WTC11 (cell line): ENCODE data around the gene SNX1. TPM values are rescaled to one million over a fixed set of nuclear protein-coding genes. Genes with fewer than 3 reads are reported as not detected.

ENCODE experiments used
- ATF1 ChIP-seq: sonication (generic); formaldehyde crosslinking; IDR thresholded peaks from 2 replicates; pipeline ENCODE4 v1.8.1; 2023; ENCODE audit warnings: mild to moderate bottlenecking, moderate library complexity, missing genetic modification reagents
- CREM ChIP-seq: sonication (generic); formaldehyde crosslinking; IDR thresholded peaks from 2 replicates; pipeline ENCODE4 v1.8.1; 2022; ENCODE audit warnings: mild to moderate bottlenecking, missing genetic modification reagents, moderate library complexity
- FOXK1 ChIP-seq: sonication (generic); formaldehyde crosslinking; IDR thresholded peaks from 2 replicates; pipeline ENCODE4 v1.8.0; 2022; ENCODE audit warnings: mild to moderate bottlenecking, moderate library complexity, missing genetic modification reagents
- GRHL2 ChIP-seq: fragments of 250-450 bp; sonication (Bioruptor Pico); IDR thresholded peaks from 2 replicates; pipeline ENCODE4 v1.8.0; 2022; ENCODE audit warnings: mild to moderate bottlenecking, moderate library complexity; ENCODE audit not compliant: insufficient replicate concordance, severe bottlenecking
- NFE2L1 ChIP-seq: sonication (generic); formaldehyde crosslinking; IDR thresholded peaks from 2 replicates; pipeline ENCODE4 v1.8.1; 2023; ENCODE audit warnings: missing genetic modification reagents
- RELA ChIP-seq: sonication (generic); formaldehyde crosslinking; IDR thresholded peaks from 2 replicates; pipeline ENCODE4 v1.8.1; 2022; ENCODE audit warnings: missing genetic modification reagents, mild to moderate bottlenecking, borderline replicate concordance
- SMAD3 ChIP-seq: sonication (generic); formaldehyde crosslinking; IDR thresholded peaks from 2 replicates; pipeline ENCODE4 v1.8.0; 2022; ENCODE audit warnings: missing genetic modification reagents, mild to moderate bottlenecking, borderline replicate concordance
- SOX15 ChIP-seq: fragments of 250-450 bp; sonication (Bioruptor Pico); IDR thresholded peaks from 2 replicates; pipeline ENCODE4 v1.9.0; 2021; ENCODE audit warnings: mild to moderate bottlenecking
- SP1 ChIP-seq: sonication (generic); formaldehyde crosslinking; conservative IDR thresholded peaks from 2 replicates; pipeline ENCODE4 v1.8.1; 2022; ENCODE audit warnings: missing genetic modification reagents
- TP53 ChIP-seq: sonication (generic); formaldehyde crosslinking; IDR thresholded peaks from 2 replicates; pipeline ENCODE4 v1.8.1; 2023; ENCODE audit warnings: mild to moderate bottlenecking, missing genetic modification reagents
- ZBTB21 ChIP-seq: sonication (generic); formaldehyde crosslinking; IDR thresholded peaks from 2 replicates; pipeline ENCODE4 v1.8.1; 2023; ENCODE audit warnings: mild to moderate bottlenecking, missing genetic modification reagents, borderline replicate concordance
- ZNF121 ChIP-seq: sonication (generic); formaldehyde crosslinking; IDR thresholded peaks from 2 replicates; pipeline ENCODE4 v1.8.0; 2023; ENCODE audit warnings: missing genetic modification reagents
- ZNF138 ChIP-seq: sonication (generic); formaldehyde crosslinking; conservative IDR thresholded peaks from 2 replicates; pipeline ENCODE4 v1.8.1; 2022; ENCODE audit warnings: mild to moderate bottlenecking, moderate library complexity, missing genetic modification reagents
- ZNF263 ChIP-seq: sonication (generic); formaldehyde crosslinking; IDR thresholded peaks from 2 replicates; pipeline ENCODE4 v1.8.1; 2022; ENCODE audit warnings: low read depth, mild to moderate bottlenecking, moderate library complexity, missing genetic modification reagents
- ZNF671 ChIP-seq: fragments of 250-450 bp; sonication (Bioruptor Pico); IDR thresholded peaks from 2 replicates; pipeline ENCODE4 v1.8.0; 2021; ENCODE audit warnings: mild to moderate bottlenecking
- total RNA-seq: library from RNA; stranded (reverse); gene quantifications from 3 replicates; pipeline ENCODE4 v1.2.3, GENCODE V29; 2021
- TF ChIP-seq, protein P1 (sequence below): sonication (generic); formaldehyde crosslinking; IDR thresholded peaks from 2 replicates; pipeline ENCODE4 v1.8.0; 2023; ENCODE audit warnings: missing genetic modification reagents, mild to moderate bottlenecking, borderline replicate concordance
- TF ChIP-seq, protein P2 (sequence below): sonication (generic); formaldehyde crosslinking; IDR thresholded peaks from 2 replicates; pipeline ENCODE4 v1.8.1; 2022; ENCODE audit warnings: mild to moderate bottlenecking, moderate library complexity, missing genetic modification reagents
- TF ChIP-seq, protein P3 (sequence below): sonication (generic); formaldehyde crosslinking; IDR thresholded peaks from 2 replicates; pipeline ENCODE4 v1.8.0; 2022; ENCODE audit warnings: mild to moderate bottlenecking, missing genetic modification reagents
- TF ChIP-seq, protein P4 (sequence below): fragments of 200-600 bp; IDR thresholded peaks from 2 replicates; pipeline ENCODE4 v1.8.0; 2022; ENCODE audit warnings: antibody characterized with exemption
- TF ChIP-seq, protein P5 (sequence below): fragments of 250-450 bp; sonication (Bioruptor Pico); IDR thresholded peaks from 2 replicates; pipeline ENCODE4 v1.9.0; 2021; ENCODE audit warnings: mild to moderate bottlenecking
- TF ChIP-seq, protein P6 (sequence below): sonication (generic); formaldehyde crosslinking; IDR thresholded peaks from 2 replicates; pipeline ENCODE4 v1.8.0; 2022; ENCODE audit warnings: mild to moderate bottlenecking, missing genetic modification reagents
- TF ChIP-seq, protein P7 (sequence below): fragments of 250-450 bp; sonication (Bioruptor Pico); IDR thresholded peaks from 2 replicates; pipeline ENCODE4 v1.9.0; 2021; ENCODE audit warnings: moderate library complexity, mild to moderate bottlenecking, inconsistent platforms, borderline replicate concordance
- TF ChIP-seq, protein P8 (sequence below): fragments of 250-450 bp; sonication (Bioruptor Pico); conservative IDR thresholded peaks from 2 replicates; pipeline ENCODE4 v1.9.0; 2021; ENCODE audit warnings: mild to moderate bottlenecking
- TF ChIP-seq, protein P9 (sequence below): sonication (generic); formaldehyde crosslinking; IDR thresholded peaks from 2 replicates; pipeline ENCODE4 v1.8.1; 2023; ENCODE audit warnings: mild to moderate bottlenecking, missing genetic modification reagents

The SNX1 gene
- total RNA-seq, 1 experiment from 2014 or later = 65.7 TPM

DNA sequence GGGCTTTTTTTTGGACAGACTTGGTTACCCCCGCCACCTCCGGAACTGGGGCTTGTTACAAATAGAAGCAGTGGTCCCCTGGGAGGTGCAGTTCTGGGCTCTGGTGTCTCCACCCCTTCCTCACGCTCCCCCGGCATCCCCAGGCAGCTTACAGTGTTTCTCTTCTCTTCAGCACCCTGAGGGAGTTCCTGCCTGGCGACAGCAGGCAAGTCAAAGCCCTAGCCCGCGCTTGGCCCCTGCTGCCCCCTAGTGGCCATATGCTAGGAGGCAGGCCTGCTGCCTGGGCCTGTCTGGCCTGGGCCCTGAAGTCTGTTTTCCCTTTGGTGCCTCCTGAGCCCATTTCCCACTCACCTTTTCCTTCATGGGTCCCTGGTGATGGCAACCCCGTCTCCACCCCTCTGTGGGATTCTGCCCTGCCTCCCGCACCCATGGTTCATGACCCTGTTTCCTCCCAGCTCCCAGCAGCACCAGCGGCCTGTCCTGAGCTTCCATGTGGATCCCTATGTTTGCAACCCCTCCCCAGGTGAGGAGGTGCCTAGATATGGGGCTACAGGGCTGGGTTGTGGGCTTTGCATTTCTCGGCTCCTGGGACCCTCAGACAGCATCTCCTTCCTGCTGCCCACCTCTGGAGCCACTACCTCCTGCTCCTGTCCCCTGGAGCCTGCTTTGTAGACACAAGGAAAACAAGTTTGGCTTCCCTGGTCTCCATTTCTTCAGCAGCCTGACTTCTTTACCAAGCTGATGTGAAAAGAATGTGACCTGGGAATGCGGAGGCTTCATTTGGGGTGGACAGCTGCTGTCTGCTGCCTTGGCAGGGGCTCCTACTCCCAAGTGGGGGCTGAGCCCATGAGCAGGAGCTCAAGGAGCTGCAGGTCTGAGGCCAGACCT is 57.9 kb downstream of the SNX1 start (continued):
- TF ChIP-seq, protein P1, sequence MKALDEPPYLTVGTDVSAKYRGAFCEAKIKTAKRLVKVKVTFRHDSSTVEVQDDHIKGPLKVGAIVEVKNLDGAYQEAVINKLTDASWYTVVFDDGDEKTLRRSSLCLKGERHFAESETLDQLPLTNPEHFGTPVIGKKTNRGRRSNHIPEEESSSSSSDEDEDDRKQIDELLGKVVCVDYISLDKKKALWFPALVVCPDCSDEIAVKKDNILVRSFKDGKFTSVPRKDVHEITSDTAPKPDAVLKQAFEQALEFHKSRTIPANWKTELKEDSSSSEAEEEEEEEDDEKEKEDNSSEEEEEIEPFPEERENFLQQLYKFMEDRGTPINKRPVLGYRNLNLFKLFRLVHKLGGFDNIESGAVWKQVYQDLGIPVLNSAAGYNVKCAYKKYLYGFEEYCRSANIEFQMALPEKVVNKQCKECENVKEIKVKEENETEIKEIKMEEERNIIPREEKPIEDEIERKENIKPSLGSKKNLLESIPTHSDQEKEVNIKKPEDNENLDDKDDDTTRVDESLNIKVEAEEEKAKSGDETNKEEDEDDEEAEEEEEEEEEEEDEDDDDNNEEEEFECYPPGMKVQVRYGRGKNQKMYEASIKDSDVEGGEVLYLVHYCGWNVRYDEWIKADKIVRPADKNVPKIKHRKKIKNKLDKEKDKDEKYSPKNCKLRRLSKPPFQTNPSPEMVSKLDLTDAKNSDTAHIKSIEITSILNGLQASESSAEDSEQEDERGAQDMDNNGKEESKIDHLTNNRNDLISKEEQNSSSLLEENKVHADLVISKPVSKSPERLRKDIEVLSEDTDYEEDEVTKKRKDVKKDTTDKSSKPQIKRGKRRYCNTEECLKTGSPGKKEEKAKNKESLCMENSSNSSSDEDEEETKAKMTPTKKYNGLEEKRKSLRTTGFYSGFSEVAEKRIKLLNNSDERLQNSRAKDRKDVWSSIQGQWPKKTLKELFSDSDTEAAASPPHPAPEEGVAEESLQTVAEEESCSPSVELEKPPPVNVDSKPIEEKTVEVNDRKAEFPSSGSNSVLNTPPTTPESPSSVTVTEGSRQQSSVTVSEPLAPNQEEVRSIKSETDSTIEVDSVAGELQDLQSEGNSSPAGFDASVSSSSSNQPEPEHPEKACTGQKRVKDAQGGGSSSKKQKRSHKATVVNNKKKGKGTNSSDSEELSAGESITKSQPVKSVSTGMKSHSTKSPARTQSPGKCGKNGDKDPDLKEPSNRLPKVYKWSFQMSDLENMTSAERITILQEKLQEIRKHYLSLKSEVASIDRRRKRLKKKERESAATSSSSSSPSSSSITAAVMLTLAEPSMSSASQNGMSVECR (CRISPR knock-in tag) = no peak
- TF ChIP-seq TP53 (CRISPR knock-in tag) (no peak), SOX15 (CRISPR knock-in tag) (no peak), NFE2L1 (CRISPR knock-in tag) (no peak), SMAD3 (CRISPR knock-in tag) (peak; percentile 40; the same call in 1 of the 2 replicates), GRHL2 (CRISPR knock-in tag) (no peak), SP1 (no peak), CREM (CRISPR knock-in tag) (no peak), FOXK1 (CRISPR knock-in tag) (0 out of 2 replicates have a peak, but pooled peaks have one; percentile 32), ZNF121 (CRISPR knock-in tag) (peak; percentile 86; the same call in 1 of the 2 replicates), ZNF138 (CRISPR knock-in tag) (no peak), ATF1 (no peak), ZBTB21 (CRISPR knock-in tag) (no peak), ZNF263 (CRISPR knock-in tag) (no peak), RELA (no peak), ZNF671 (CRISPR knock-in tag) (0 out of 2 replicates have a peak, but pooled peaks have one; percentile 44)
- TF ChIP-seq, protein P2, sequence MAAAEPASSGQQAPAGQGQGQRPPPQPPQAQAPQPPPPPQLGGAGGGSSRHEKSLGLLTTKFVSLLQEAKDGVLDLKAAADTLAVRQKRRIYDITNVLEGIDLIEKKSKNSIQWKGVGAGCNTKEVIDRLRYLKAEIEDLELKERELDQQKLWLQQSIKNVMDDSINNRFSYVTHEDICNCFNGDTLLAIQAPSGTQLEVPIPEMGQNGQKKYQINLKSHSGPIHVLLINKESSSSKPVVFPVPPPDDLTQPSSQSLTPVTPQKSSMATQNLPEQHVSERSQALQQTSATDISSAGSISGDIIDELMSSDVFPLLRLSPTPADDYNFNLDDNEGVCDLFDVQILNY (CRISPR knock-in tag) = peak; percentile 29; the same call in 1 of the 2 replicates
- TF ChIP-seq, protein P3, sequence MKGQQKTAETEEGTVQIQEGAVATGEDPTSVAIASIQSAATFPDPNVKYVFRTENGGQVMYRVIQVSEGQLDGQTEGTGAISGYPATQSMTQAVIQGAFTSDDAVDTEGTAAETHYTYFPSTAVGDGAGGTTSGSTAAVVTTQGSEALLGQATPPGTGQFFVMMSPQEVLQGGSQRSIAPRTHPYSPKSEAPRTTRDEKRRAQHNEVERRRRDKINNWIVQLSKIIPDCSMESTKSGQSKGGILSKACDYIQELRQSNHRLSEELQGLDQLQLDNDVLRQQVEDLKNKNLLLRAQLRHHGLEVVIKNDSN (CRISPR knock-in tag) = no peak
- TF ChIP-seq, protein P4, sequence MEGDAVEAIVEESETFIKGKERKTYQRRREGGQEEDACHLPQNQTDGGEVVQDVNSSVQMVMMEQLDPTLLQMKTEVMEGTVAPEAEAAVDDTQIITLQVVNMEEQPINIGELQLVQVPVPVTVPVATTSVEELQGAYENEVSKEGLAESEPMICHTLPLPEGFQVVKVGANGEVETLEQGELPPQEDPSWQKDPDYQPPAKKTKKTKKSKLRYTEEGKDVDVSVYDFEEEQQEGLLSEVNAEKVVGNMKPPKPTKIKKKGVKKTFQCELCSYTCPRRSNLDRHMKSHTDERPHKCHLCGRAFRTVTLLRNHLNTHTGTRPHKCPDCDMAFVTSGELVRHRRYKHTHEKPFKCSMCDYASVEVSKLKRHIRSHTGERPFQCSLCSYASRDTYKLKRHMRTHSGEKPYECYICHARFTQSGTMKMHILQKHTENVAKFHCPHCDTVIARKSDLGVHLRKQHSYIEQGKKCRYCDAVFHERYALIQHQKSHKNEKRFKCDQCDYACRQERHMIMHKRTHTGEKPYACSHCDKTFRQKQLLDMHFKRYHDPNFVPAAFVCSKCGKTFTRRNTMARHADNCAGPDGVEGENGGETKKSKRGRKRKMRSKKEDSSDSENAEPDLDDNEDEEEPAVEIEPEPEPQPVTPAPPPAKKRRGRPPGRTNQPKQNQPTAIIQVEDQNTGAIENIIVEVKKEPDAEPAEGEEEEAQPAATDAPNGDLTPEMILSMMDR = peak; percentile 96
- TF ChIP-seq, protein P5, sequence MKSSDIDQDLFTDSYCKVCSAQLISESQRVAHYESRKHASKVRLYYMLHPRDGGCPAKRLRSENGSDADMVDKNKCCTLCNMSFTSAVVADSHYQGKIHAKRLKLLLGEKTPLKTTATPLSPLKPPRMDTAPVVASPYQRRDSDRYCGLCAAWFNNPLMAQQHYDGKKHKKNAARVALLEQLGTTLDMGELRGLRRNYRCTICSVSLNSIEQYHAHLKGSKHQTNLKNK = no peak
- TF ChIP-seq, protein P6, sequence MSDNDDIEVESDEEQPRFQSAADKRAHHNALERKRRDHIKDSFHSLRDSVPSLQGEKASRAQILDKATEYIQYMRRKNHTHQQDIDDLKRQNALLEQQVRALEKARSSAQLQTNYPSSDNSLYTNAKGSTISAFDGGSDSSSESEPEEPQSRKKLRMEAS = peak; percentile 16; the same call in 1 of the 2 replicates
- TF ChIP-seq, protein P7, sequence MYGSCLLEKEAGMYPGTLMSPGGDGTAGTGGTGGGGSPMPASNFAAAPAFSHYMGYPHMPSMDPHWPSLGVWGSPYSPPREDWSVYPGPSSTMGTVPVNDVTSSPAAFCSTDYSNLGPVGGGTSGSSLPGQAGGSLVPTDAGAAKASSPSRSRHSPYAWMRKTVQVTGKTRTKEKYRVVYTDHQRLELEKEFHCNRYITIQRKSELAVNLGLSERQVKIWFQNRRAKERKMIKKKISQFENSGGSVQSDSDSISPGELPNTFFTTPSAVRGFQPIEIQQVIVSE = no peak; the same call in 1 of the 2 replicates
- TF ChIP-seq, protein P8, sequence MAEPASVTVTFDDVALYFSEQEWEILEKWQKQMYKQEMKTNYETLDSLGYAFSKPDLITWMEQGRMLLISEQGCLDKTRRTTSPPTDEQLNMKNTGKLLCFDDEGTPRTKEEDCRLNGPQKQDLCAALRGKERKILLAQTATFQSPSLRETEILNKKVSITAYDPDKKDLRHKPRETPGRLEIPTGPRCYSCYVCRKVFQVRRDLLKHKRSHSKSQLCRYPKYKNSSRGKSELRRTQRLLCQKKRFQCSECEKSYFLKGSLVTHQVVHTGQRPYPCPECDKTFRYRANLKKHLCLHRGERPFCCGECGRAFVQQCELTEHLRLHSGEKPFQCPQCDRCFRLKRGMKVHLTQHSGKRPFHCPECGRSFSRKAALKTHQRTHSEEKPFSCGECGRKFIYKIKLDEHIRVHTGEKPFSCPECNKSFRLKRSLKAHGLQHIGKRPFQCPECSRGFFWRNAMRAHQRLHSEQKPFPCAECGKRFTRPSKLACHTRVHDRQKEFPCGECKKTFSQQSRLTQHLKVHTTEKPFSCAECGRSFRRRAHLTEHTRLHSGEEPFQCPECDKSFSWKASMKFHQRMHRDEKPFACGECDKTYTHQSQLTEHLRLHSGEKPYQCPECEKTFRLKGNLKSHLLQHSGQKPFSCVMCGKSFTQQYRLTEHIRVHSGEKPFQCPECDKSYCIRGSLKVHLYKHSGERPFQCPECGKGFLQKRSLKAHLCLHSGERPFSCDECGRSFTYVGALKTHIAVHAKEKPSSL (CRISPR knock-in tag) = no peak
- TF ChIP-seq, protein P9, sequence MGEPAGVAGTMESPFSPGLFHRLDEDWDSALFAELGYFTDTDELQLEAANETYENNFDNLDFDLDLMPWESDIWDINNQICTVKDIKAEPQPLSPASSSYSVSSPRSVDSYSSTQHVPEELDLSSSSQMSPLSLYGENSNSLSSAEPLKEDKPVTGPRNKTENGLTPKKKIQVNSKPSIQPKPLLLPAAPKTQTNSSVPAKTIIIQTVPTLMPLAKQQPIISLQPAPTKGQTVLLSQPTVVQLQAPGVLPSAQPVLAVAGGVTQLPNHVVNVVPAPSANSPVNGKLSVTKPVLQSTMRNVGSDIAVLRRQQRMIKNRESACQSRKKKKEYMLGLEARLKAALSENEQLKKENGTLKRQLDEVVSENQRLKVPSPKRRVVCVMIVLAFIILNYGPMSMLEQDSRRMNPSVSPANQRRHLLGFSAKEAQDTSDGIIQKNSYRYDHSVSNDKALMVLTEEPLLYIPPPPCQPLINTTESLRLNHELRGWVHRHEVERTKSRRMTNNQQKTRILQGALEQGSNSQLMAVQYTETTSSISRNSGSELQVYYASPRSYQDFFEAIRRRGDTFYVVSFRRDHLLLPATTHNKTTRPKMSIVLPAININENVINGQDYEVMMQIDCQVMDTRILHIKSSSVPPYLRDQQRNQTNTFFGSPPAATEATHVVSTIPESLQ = no peak
